Measurements from ENCODE around the gene TMEM181.
"Not testable (repeated sequence)": the region's sequence is repeated elsewhere in the genome, so short reads cannot be mapped to it uniquely, and the experiment has no call there.

The TMEM181 gene

GRCh38 chr6:158626360-158627167 is 66.7 kb downstream of the TMEM181 start:
- H3K27ac Mint-ChIP-seq = peak overlapping the region; percentile 22
- H3K4me3 Mint-ChIP-seq = no peak overlapping the region
- peaks cover 25% of the 10 kb centered on the region for H3K4me1 Mint-ChIP-seq (ENCODE audit: low read depth)
- no peaks in the 10 kb centered on the region for H3K9me3 Mint-ChIP-seq (ENCODE audit: low read depth)
- H3K27me3 Mint-ChIP-seq = no peaks in the 10 kb centered on the region
- peaks cover 9% of the 10 kb centered on the region for H3K36me3 Mint-ChIP-seq

GRCh38 chr6:158627168-158627939 is 67.5 kb downstream of the TMEM181 start:
- Mint-ChIP-seq H3K9me3 (ENCODE audit: low read depth) (no peaks in the 10 kb centered on the region), H3K27ac (peak overlapping the region; percentile 72), H3K27me3 (no peaks in the 10 kb centered on the region), H3K36me3 (peaks cover 12% of the 10 kb centered on the region), H3K4me3 (no peak overlapping the region), H3K4me1 (ENCODE audit: low read depth) (peaks cover 28% of the 10 kb centered on the region)

DNA sequence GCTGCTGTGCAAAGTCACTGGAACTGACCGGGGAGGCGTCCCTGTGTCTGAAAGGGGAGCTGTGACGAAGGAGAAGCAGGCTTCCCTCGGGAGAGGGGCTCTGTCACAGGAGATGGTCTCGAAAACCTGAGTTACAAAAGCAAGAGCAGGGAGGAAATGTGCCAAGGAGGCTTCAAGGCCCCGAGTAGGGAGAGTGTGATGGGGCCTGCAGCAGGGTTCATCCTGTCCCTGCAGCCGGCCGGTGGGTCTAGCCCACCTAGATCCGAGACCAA is 68.0 kb downstream of the TMEM181 start:
- no peak overlapping the region for H3K4me3 Mint-ChIP-seq
- no peaks in the 10 kb centered on the region for H3K27me3 Mint-ChIP-seq
- H3K9me3 Mint-ChIP-seq (ENCODE audit: low read depth) = no peaks in the 10 kb centered on the region
- peak overlapping the region; percentile 72 for H3K27ac Mint-ChIP-seq
- H3K36me3 Mint-ChIP-seq = peaks cover 12% of the 10 kb centered on the region
- H3K4me1 Mint-ChIP-seq (ENCODE audit: low read depth) = peaks cover 28% of the 10 kb centered on the region

DNA sequence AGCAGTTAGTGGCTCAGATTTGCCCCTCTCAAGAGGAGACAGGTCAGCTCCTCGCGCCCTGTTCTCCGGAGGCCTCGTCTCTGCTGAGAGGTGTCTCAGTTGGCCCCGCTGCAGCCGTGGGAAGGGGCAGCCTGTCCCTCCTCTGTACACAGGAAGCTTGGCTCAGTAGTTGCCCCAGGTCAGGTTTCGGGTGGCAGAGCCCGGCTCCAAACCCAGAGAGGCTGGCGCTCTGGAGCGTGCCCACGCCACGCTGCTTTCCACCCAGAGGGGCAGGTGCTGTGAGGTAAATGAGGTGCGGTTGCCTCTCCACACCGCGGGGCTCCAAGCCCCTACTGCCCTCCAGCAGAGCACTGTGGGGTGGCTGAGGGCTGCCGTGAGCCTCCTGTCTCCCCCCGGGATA is 68.7 kb downstream of the TMEM181 start:
- Mint-ChIP-seq H3K4me3 (no peak overlapping the region), H3K9me3 (ENCODE audit: low read depth) (no peaks in the 10 kb centered on the region), H3K27ac (peak overlapping the region; percentile 81), H3K27me3 (no peaks in the 10 kb centered on the region), H3K36me3 (peaks cover 12% of the 10 kb centered on the region), H3K4me1 (ENCODE audit: low read depth) (peaks cover 31% of the 10 kb centered on the region)

- H3K36me3 Mint-ChIP-seq = peaks cover 12% of the 10 kb centered on the region
- no peak overlapping the region for H3K4me3 Mint-ChIP-seq
- H3K4me1 Mint-ChIP-seq (ENCODE audit: low read depth) = peaks cover 37% of the 10 kb centered on the region
These were observed 69.7 kb downstream of the TMEM181 start for GRCh38 chr6:158629367-158630221.

GRCh38 chr6:158630938-158631616 is 71.2 kb downstream of the TMEM181 start:
- Mint-ChIP-seq H3K4me3 (no peak overlapping the region), H3K9me3 (ENCODE audit: low read depth) (no peaks in the 10 kb centered on the region), H3K27ac (peak overlapping the region; percentile 79), H3K36me3 (peaks cover 17% of the 10 kb centered on the region), H3K4me1 (ENCODE audit: low read depth) (peaks cover 50% of the 10 kb centered on the region), H3K27me3 (no peaks in the 10 kb centered on the region)

More at GRCh38 chr6:158629367-158630221, 69.7 kb downstream of the TMEM181 start:
- Mint-ChIP-seq H3K27ac (peak overlapping the region; percentile 81), H3K27me3 (no peaks in the 10 kb centered on the region), H3K9me3 (ENCODE audit: low read depth) (no peaks in the 10 kb centered on the region)

DNA sequence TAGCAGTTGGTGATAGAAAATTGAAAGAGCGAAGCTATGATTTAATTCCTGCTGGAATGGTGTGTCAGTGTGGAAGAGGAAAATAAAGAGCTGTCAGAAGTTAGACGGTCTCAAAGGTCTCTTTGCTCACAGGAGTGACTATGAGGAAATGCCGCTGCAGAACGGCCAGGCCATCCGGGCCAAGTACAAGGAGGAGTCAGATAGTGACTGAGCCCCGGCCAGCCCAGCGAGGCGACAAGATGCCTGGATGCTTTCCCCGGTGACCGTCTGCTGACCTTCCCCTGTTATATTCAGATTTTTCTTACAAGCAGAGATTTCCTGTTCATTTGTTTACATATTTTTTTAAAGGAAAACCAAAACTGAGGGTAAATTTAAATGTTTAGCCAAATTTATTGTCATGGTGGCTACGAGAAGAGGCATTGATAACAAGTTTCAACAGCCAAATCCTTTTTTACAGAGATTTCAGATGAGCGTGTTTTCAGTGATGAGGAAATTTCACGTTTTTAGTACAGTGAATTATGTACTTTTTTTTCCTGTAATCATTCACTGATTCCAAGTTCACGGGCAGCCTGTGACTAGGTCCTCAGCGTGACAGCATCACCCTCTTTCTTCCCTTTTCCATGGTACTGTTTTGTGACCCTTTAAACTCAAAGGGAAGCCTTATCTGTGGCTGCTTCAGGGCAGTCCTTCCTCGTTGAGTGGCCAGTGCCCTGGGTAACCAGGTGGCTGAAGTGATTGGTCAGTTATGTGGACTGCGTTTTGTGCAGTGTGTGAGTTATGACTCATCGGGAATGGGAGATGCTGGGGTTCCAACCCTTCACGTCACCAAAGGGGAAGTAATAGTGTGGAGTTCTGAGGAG is 72.0 kb downstream of the TMEM181 start:
- Mint-ChIP-seq H3K27ac (peak overlapping the region; percentile 79), H3K27me3 (no peaks in the 10 kb centered on the region), H3K4me3 (no peak overlapping the region), H3K4me1 (ENCODE audit: low read depth) (peaks cover 57% of the 10 kb centered on the region), H3K9me3 (ENCODE audit: low read depth) (no peaks in the 10 kb centered on the region), H3K36me3 (peaks cover 17% of the 10 kb centered on the region)

DNA sequence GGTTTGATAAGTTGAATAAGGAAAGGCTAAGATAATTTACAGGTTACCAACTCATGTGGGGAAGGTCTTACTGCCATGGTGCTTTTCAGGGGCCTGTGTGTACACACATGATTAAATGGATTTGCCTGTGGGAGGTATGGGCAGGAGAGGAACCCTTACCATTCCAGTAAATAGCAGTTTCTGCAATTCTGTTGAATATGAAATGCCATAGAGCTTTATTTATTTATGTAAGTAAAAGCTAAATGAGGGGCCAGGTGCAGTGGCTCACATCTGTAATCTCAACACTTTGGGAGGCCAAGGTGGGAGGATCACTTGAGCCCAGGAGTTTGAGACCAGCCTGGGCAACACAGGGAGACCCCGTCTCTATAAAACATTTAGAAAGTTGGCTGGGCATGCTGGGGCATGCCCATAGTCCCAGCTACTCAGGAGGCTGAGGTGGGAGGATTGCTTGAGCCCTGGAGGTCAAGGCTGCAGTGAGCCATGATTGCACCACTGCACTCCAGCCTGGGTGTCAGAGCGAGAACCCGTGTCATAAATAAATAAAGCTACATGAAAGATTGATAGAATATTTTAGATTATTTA is 72.7 kb downstream of the TMEM181 start:
- peaks cover 63% of the 10 kb centered on the region for H3K4me1 Mint-ChIP-seq (ENCODE audit: low read depth)
- H3K9me3 Mint-ChIP-seq (ENCODE audit: low read depth); H3K4me3 Mint-ChIP-seq; H3K27me3 Mint-ChIP-seq: not testable (repeated sequence)
- H3K27ac Mint-ChIP-seq = peak overlapping the region; percentile 72
- peaks cover 14% of the 10 kb centered on the region for H3K36me3 Mint-ChIP-seq

- peaks cover 14% of the 10 kb centered on the region for H3K36me3 Mint-ChIP-seq
- no peak overlapping the region for H3K4me3 Mint-ChIP-seq
- peak overlapping the region; percentile 83 for H3K27ac Mint-ChIP-seq
- H3K27me3 Mint-ChIP-seq = no peaks in the 10 kb centered on the region
- no peaks in the 10 kb centered on the region for H3K9me3 Mint-ChIP-seq (ENCODE audit: low read depth)
- peaks cover 62% of the 10 kb centered on the region for H3K4me1 Mint-ChIP-seq (ENCODE audit: low read depth)
These were observed 73.2 kb downstream of the TMEM181 start for GRCh38 chr6:158633127-158633526.

DNA sequence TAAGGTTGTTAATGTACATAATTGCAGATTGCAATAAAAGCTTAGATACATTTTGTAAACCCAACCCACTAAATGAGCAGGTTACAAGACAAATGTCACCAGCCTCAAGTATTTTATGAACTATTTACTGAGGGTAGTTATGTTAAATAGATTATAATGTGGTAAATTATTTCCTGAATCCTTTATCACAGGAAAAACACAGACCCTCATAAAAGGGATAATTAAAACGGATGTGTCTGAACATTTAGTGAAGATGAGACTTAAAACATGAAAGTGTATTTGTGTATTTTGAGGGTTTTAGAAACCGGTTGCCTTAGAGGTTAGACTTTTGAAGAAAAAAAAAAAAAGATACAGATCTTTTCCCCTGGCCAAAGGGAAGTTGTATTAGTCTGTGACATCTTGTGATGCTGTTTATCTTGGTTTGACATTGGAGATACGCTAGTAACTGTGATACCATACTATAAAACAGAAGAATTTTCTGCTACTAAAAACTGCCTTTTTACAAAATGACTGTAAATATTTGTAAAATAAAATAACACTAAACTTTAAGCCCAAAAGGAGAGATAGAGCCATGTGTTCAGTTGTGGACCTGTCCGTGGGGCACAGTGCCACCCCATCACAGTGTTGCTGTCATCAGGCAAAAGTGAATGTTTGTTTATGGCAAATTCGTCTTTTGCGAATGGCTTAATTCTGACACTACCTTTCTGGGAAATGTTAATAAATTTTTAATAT is 75.0 kb downstream of the TMEM181 start:
- Mint-ChIP-seq H3K9me3 (ENCODE audit: low read depth) (no peaks in the 10 kb centered on the region), H3K4me1 (ENCODE audit: low read depth) (peaks cover 65% of the 10 kb centered on the region), H3K27me3 (no peaks in the 10 kb centered on the region), H3K4me3 (peak overlapping the region; percentile 60), H3K27ac (peak overlapping the region; percentile 85), H3K36me3 (peaks cover 14% of the 10 kb centered on the region)

DNA sequence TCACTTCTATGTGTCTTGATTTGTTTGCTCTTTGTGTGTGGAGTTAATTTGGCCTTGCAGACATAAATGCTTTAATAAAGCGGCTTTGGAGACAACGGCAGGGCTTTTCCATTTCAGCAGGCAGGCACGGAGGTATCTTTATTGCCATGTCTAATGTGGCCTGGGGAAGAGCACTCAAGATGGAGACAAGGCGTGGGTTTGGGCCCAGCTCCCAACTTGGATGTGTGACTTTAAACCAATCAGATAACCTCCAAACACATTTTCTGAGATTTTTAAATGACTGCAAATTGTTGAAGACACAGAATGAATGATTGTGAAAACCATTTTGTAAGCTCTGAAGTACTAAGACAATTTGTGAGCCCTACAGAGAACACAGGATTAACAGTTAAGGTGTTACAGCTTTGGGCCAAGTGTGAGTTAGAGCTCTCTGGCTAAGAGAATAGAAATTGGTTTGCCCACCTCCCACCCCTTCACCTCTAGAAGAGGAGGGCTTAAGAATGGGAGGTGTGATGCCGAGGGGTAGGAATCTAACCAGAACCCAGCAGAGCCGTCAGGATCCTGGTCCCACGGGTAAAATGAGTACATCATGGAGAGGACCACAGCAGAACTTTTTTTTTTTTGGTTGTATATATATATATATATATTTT is 75.7 kb downstream of the TMEM181 start:
- H3K4me3 Mint-ChIP-seq = peak overlapping the region; percentile 60
- peaks cover 68% of the 10 kb centered on the region for H3K4me1 Mint-ChIP-seq (ENCODE audit: low read depth)
- no peaks in the 10 kb centered on the region for H3K27me3 Mint-ChIP-seq
- H3K27ac Mint-ChIP-seq = peak overlapping the region; percentile 85
- H3K9me3 Mint-ChIP-seq (ENCODE audit: low read depth) = no peaks in the 10 kb centered on the region
- H3K36me3 Mint-ChIP-seq = peaks cover 16% of the 10 kb centered on the region

DNA sequence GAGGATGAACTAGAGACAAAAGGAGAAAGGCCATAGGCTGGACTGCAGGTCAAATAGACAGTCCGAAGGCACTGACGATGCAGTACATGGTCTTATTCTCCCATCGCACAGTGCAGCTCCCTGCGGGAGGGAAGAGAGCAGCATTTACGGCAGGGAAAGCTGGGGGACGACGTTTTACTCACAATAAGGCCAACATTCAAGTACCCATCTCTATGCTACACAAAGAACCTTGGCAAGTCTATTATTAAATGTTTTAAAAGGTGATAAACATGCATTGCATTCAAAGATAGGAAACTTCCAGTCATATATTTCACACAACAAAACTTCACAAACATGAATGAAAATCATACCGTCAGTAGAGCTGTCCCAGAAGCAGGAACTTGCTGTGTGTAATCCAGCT is 76.9 kb downstream of the TMEM181 start:
- Mint-ChIP-seq H3K9me3 (ENCODE audit: low read depth) (no peaks in the 10 kb centered on the region), H3K36me3 (peaks cover 17% of the 10 kb centered on the region), H3K4me1 (ENCODE audit: low read depth) (peaks cover 69% of the 10 kb centered on the region), H3K27ac (peak overlapping the region; percentile 88), H3K27me3 (no peaks in the 10 kb centered on the region), H3K4me3 (no peak overlapping the region)
